Cardiac muscle cell (in vitro differentiated cells and primary cell): Measurements from ENCODE around the gene INO80E. TPM values are rescaled to one million over a fixed set of nuclear protein-coding genes. Genes with fewer than 3 reads are reported as not detected.

Experiments used
- DNase-seq, 2 donors: peaks; one replicate each; pipeline versions ENCODE4 v3.0.0 to v3.0.0-alpha.2; 2010 to 2017; ENCODE audit warnings: low read depth in 1 of 2, low spot score in 1 of 2
- H3K27ac ChIP-seq: fragments of 200-600 bp; sonication (generic); 2 replicates; pipeline ENCODE4 v1.5.1; 2016
- H3K27me3 ChIP-seq: fragments of 200-600 bp; sonication (generic); 2 replicates; pipeline ENCODE4 v1.6.0; 2016; ENCODE audit warnings: control low read depth
- H3K36me3 ChIP-seq: fragments of 200-600 bp; sonication (generic); 2 replicates; pipeline ENCODE4 v1.5.1; 2016; ENCODE audit warnings: control low read depth
- H3K4me1 ChIP-seq: fragments of 200-600 bp; sonication (generic); 2 replicates; pipeline ENCODE4 v1.8.1; 2017; ENCODE audit warnings: low read depth, mild to moderate bottlenecking, mixed run types
- H3K4me3 ChIP-seq: fragments of 200-600 bp; sonication (generic); 2 replicates; pipeline ENCODE4 v1.5.1; 2016; ENCODE audit warnings: mild to moderate bottlenecking
- H3K9me3 ChIP-seq: fragments of 200-600 bp; sonication (generic); 2 replicates; pipeline ENCODE4 v1.5.1; 2017; ENCODE audit warnings: low read depth, mild to moderate bottlenecking, control low read depth
- polyA plus RNA-seq: library from polyadenylated mRNA; unstranded; fragments of >200 nt; fragmentation: Nextera tagmentation; extraction: Ambion mirVana; gene quantifications from 2 replicates; pipeline ENCODE4 v1.2.1, GENCODE V29; 2016
- total RNA-seq: library from RNA; depleted of rRNA; stranded (reverse); fragments of >200 nt; gene quantifications from 2 replicates; pipeline ENCODE4 v1.2.3, GENCODE V29; 2016
- TF ChIP-seq, protein P1 (sequence below): IDR thresholded peaks from 2 replicates; pipeline ENCODE4 v1.5.1; 2012; ENCODE audit warnings: low read depth, mild to moderate bottlenecking, low read length

Gene INO80E
- total and polyA plus RNA-seq, 2 experiments from 2014 or later: 19.0 to 167 TPM

- TF ChIP-seq, protein P1, sequence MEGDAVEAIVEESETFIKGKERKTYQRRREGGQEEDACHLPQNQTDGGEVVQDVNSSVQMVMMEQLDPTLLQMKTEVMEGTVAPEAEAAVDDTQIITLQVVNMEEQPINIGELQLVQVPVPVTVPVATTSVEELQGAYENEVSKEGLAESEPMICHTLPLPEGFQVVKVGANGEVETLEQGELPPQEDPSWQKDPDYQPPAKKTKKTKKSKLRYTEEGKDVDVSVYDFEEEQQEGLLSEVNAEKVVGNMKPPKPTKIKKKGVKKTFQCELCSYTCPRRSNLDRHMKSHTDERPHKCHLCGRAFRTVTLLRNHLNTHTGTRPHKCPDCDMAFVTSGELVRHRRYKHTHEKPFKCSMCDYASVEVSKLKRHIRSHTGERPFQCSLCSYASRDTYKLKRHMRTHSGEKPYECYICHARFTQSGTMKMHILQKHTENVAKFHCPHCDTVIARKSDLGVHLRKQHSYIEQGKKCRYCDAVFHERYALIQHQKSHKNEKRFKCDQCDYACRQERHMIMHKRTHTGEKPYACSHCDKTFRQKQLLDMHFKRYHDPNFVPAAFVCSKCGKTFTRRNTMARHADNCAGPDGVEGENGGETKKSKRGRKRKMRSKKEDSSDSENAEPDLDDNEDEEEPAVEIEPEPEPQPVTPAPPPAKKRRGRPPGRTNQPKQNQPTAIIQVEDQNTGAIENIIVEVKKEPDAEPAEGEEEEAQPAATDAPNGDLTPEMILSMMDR: no peak
- H3K4me1 ChIP-seq: peaks cover 17% of the 10 kb centered on the region
- H3K36me3 ChIP-seq: peaks cover 33% of the 10 kb centered on the region
These were observed 18.8 kb upstream of the INO80E start for GRCh38 chr16:29977063-29977825.

DNA sequence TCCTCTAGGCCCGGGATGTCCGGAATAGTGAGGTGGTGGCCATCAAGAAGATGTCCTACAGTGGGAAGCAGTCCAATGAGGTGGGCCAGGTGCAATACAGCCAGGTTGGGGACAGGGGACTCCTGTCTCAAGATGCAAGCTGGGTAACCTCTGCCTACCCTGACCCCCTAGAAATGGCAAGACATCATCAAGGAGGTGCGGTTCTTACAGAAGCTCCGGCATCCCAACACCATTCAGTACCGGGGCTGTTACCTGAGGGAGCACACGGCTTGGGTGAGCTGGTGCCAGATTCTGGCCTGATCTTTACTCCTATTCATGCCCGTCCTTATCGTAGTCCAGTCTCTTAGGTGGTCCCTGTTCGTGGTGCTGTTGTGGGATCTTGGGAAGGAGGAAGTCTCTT lies 18.0 kb upstream of the INO80E start:
- Histone ChIP-seq H3K36me3 (peaks cover 41% of the 10 kb centered on the region), H3K4me1 (peaks cover 17% of the 10 kb centered on the region), H3K27me3 (no peaks in the 10 kb centered on the region), H3K27ac (no peak overlapping the region), H3K9me3 (no peaks in the 10 kb centered on the region), H3K4me3 (no peak overlapping the region)
- TF ChIP-seq, protein P1: no peak
- DNase-seq: no peak

More at GRCh38 chr16:29977063-29977825, 18.8 kb upstream of the INO80E start:
- DNase-seq: no peak
- Histone ChIP-seq H3K27ac (no peak overlapping the region), H3K4me3 (no peak overlapping the region), H3K27me3 (no peaks in the 10 kb centered on the region), H3K9me3 (no peaks in the 10 kb centered on the region)

GRCh38 chr16:29978564-29979270 lies 17.3 kb upstream of the INO80E start:
- DNase-seq: no peak
- TF ChIP-seq, protein P1: no peak

GRCh38 chr16:29982560-29983419 lies 13.3 kb upstream of the INO80E start:
- Histone ChIP-seq H3K27ac (no peak overlapping the region), H3K4me3 (no peak overlapping the region), H3K9me3 (no peaks in the 10 kb centered on the region), H3K36me3 (peaks cover 74% of the 10 kb centered on the region), H3K4me1 (no peaks in the 10 kb centered on the region), H3K27me3 (no peaks in the 10 kb centered on the region)
- TF ChIP-seq, protein P1: no peak
- no peak for DNase-seq

More at GRCh38 chr16:29978564-29979270, 17.3 kb upstream of the INO80E start:
- Histone ChIP-seq H3K36me3 (peaks cover 47% of the 10 kb centered on the region), H3K27ac (no peak overlapping the region), H3K4me3 (no peak overlapping the region), H3K27me3 (no peaks in the 10 kb centered on the region), H3K9me3 (no peaks in the 10 kb centered on the region), H3K4me1 (peaks cover 17% of the 10 kb centered on the region)

DNA sequence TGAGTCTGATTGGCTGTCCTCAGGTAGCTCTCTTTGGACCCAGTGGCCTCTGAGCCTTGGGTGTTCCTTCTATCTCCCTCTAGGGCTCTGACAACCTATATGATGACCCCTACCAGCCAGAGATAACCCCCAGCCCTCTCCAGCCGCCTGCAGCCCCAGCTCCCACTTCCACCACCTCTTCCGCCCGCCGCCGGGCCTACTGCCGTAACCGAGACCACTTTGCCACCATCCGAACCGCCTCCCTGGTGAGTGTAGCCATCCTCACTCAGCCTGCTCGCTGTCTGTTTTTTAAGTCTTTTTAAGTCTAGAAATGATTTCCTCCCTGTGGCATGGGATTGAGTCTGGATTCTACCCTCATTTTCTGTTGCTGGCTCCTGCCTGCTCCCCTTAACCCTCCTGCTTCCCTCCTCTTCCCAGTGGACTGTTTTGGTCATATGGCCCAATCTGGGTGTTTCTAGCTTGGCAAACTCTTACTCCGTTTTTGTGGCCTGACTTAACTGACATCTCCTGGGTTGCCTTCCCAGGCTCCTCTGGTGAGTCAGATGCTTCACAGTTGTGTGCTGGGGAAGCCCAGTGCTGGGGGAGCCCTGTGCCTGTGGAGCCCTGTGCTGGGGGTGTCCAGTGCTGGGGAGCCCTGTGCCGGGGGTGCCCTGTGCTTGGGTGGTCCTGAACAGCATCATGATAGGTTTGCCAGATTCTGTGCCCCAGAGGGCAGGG lies 12.5 kb upstream of the INO80E start:
- Histone ChIP-seq H3K9me3 (no peaks in the 10 kb centered on the region), H3K36me3 (peaks cover 77% of the 10 kb centered on the region), H3K27me3 (no peaks in the 10 kb centered on the region), H3K4me3 (no peak overlapping the region), H3K27ac (no peak overlapping the region), H3K4me1 (no peaks in the 10 kb centered on the region)
- TF ChIP-seq, protein P1: no peak
- no peak for DNase-seq
